ENCODE data around the gene GAB2.
"Not testable (repeated sequence)": the region's sequence is repeated elsewhere in the genome, so short reads cannot be mapped to it uniquely, and the experiment has no call there.

GAB2 gene

GRCh38 chr11:78417175-78417887 is at the start of gene GAB2:
GAB2 (minus strand) TSS chr11:78417820; CDS start chr11:78417720, 100 bp downstream.
- peak; percentile 15 to 22 for ATAC-seq

- ATAC-seq, result no peak
Measured at GRCh38 chr11:78467370-78467769, 49.8 kb upstream of the GAB2 start.

- ATAC-seq, result peak; percentile 95 to 98
Measured at GRCh38 chr11:78465169-78465942, 47.7 kb upstream of the GAB2 start.

GRCh38 chr11:78464787-78465168 is 47.2 kb upstream of the GAB2 start:
- not testable (repeated sequence) for ATAC-seq

- ATAC-seq, result no peak
Measured at GRCh38 chr11:78460471-78460870, 42.9 kb upstream of the GAB2 start.

GRCh38 chr11:78459738-78460137 is 42.1 kb upstream of the GAB2 start:
- ATAC-seq, result no peak

- no peak for ATAC-seq
Measured at GRCh38 chr11:78457448-78457847, 39.8 kb upstream of the GAB2 start.

- ATAC-seq, result no peak
Measured at GRCh38 chr11:78453140-78453935, 35.7 kb upstream of the GAB2 start.

GRCh38 chr11:78451371-78452150 is 33.9 kb upstream of the GAB2 start:
- no peak for ATAC-seq

GRCh38 chr11:78450866-78451265 is 33.2 kb upstream of the GAB2 start:
- no peak for ATAC-seq

- ATAC-seq, result no peak
Measured at GRCh38 chr11:78449866-78450265, 32.2 kb upstream of the GAB2 start.

- no peak for ATAC-seq
Measured at GRCh38 chr11:78446210-78446609, 28.6 kb upstream of the GAB2 start.

GRCh38 chr11:78444726-78445125 is 27.1 kb upstream of the GAB2 start:
- no peak for ATAC-seq

GRCh38 chr11:78441956-78442355 is 24.3 kb upstream of the GAB2 start:
- ATAC-seq, result no peak

GRCh38 chr11:78438298-78438975 is 20.8 kb upstream of the GAB2 start:
- no peak for ATAC-seq

- no peak for ATAC-seq
Measured at GRCh38 chr11:78432956-78433355, 15.3 kb upstream of the GAB2 start.

- ATAC-seq, result no peak
Measured at GRCh38 chr11:78432058-78432515, 14.5 kb upstream of the GAB2 start.

- ATAC-seq, result peak; percentile 13 to 33
Measured at GRCh38 chr11:78429660-78430059, 12.0 kb upstream of the GAB2 start.

GRCh38 chr11:78429209-78429608 is 11.6 kb upstream of the GAB2 start:
- no peak for ATAC-seq

GRCh38 chr11:78428773-78429172 is 11.2 kb upstream of the GAB2 start:
- ATAC-seq, result no peak

GRCh38 chr11:78428266-78428636 is 10.6 kb upstream of the GAB2 start:
- ATAC-seq, result no peak
